ENCODE results near the gene ZSCAN31. TPM values are rescaled to one million over a fixed set of nuclear protein-coding genes. Genes with fewer than 3 reads are reported as not detected.

ZSCAN31 gene
- total and polyA plus RNA-seq, 9 of the 15 experiments (the other 6 are each of a cell fraction or from before 2014, with no cell fraction given) = 3.9 to 12.1 (median 7.0) TPM

DNA sequence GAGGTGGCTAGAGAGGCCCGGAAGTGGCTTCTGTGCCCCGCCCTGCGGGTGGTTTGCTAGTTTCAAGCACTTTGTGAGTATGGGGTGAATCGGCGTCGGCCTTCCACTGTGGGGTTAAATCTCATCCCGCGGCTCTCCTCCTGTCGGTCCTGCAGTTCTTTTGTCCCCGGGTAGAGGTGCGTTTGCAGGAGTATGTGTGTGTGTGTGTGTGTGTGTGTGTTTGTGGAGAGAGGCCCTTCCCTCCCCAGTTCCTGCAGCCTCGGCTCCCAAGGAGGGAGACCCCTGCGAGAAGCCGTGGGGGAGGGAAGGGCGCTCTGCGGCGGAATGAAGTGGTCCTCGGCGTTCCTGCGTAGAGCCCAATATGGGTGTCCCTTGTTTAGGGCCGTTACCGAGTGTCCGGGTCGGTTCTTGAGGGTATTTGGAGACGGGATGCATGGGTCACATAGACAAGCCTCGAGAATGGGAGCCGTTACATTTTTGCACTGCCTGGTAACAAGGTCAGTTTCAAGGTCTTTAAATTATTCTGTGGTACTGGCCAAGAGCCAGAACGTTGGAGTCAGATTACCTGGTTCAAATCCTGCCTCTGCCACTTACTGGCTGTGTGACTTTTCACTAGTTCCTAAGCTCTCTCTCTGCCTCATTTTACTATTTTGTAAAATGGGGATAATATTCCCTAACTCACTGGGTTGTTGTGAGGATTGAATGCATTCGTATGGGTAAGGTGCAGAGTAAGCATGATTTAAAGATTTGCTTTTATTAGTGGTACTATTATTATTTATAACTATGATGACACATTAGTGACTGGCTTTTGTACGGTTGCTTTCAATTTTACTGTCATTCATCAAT, 14.2 kb upstream of the ZSCAN31 start, which contains the start of gene ZKSCAN3 (continued):
- TF ChIP-seq E4F1 (CRISPR knock-in tag; IDR thresholded peaks at IDR 0.05; ENCODE audit: borderline replicate concordance) (no peak), TCF3 (CRISPR knock-in tag; IDR thresholded peaks at IDR 0.05) (no peak; the same call in none of the 2 replicates), RNF2 (IDR thresholded peaks at IDR 0.05) (peak; percentile 67; the same call in 1 of the 2 replicates), EP300 (IDR thresholded peaks at IDR 0.05; ENCODE audit: low read length) (peak; percentile 64), ZNF76 (CRISPR knock-in tag; IDR thresholded peaks at IDR 0.05; ENCODE audit: borderline replicate concordance) (no peak), POU5F1 (IDR thresholded peaks at IDR 0.05; ENCODE audit: borderline replicate concordance, low read depth, low read length, partially characterized antibody) (no peak), MTA3 (IDR thresholded peaks at IDR 0.05; ENCODE audit: borderline replicate concordance) (peak; percentile 91), FOXP1 (CRISPR knock-in tag; IDR thresholded peaks at IDR 0.05) (peak; percentile 86), HNRNPL (IDR thresholded peaks at IDR 0.05; ENCODE audit: low read depth, low read length) (no peak), HDGF (IDR thresholded peaks at IDR 0.05) (peak; percentile 92), COPS2 (conservative IDR thresholded peaks at IDR 0.05) (no peak), ZNF121 (CRISPR knock-in tag; conservative IDR thresholded peaks at IDR 0.05) (no peak), PML (IDR thresholded peaks at IDR 0.05; ENCODE audit: low read length) (peak; percentile 87), DPF2 (IDR thresholded peaks at IDR 0.05) (peak; percentile 90), TGIF2 (CRISPR knock-in tag; IDR thresholded peaks at IDR 0.05) (no peak), HLTF (IDR thresholded peaks at IDR 0.05) (peak; percentile 99), CEBPG (CRISPR knock-in tag; IDR thresholded peaks at IDR 0.05) (peak; percentile 48; the same call in 1 of the 2 replicates), CEBPG (tag; conservative IDR thresholded peaks at IDR 0.05 in 1 of 2, IDR thresholded peaks at IDR 0.05 in 1 of 2) (no peak), ZBTB1 (CRISPR knock-in tag; IDR thresholded peaks at IDR 0.05; ENCODE audit: borderline replicate concordance, low read depth) (no peak), ZNF511 (CRISPR knock-in tag; IDR thresholded peaks at IDR 0.05) (peak; percentile 94; the same call in 1 of the 2 replicates), ZNF431 (CRISPR knock-in tag; IDR thresholded peaks at IDR 0.05) (peak; percentile 45; the same call in 1 of the 2 replicates), ARNT (IDR thresholded peaks at IDR 0.05) (peak; percentile 87 to 91), NCOA1 (IDR thresholded peaks at IDR 0.05; ENCODE audit: low read depth) (peak; percentile 89)
- TF ChIP-seq, protein P1, sequence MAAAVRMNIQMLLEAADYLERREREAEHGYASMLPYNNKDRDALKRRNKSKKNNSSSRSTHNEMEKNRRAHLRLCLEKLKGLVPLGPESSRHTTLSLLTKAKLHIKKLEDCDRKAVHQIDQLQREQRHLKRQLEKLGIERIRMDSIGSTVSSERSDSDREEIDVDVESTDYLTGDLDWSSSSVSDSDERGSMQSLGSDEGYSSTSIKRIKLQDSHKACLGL (CRISPR knock-in tag; IDR thresholded peaks at IDR 0.05; ENCODE audit: borderline replicate concordance, poor library complexity, severe bottlenecking) = no peak

All from K562 (cell line).